BLaER1 treated with 17β-estradiol and CSF1 and Interleukin-3, amounts not matched to agents 10 nM and 100 nM (cell line): ENCODE measurements around the gene GPC3.
A peak's percentile ranks its signal among the peaks of the same experiment; 100 is the strongest.

Experiments used
- H3K27ac ChIP-seq, 11 experiments: shearing (Covaris generic); formaldehyde crosslinking; 2 replicates each; pipeline ENCODE4 v1.8.1; 2022
- H3K27me3 ChIP-seq, 11 experiments: shearing (Covaris generic); formaldehyde crosslinking; 2 replicates each; pipeline ENCODE4 v1.8.1; 2022
- H3K36me3 ChIP-seq, 11 experiments: shearing (Covaris generic); formaldehyde crosslinking; 2 replicates each; pipeline ENCODE4 v1.8.1; 2022
- H3K4me1 ChIP-seq, 10 experiments: shearing (Covaris generic); formaldehyde crosslinking; 2 replicates each; pipeline ENCODE4 v1.8.1; 2022
- H3K4me2 ChIP-seq, 11 experiments: shearing (Covaris generic); formaldehyde crosslinking; 2 replicates each; pipeline ENCODE4 v1.8.1; 2022
- H3K4me3 ChIP-seq, 10 experiments: shearing (Covaris generic); formaldehyde crosslinking; 2 replicates each; pipeline ENCODE4 v1.8.1; 2022
- H3K9ac ChIP-seq, 11 experiments: shearing (Covaris generic); formaldehyde crosslinking; 2 replicates each; pipeline ENCODE4 v1.8.1; 2022
- H3K9me3 ChIP-seq, 11 experiments: shearing (Covaris generic); formaldehyde crosslinking; replicated peaks in 1 of 11; 2 replicates each; pipeline ENCODE4 v1.8.1; 2022
- H4K20me1 ChIP-seq, 11 experiments: shearing (Covaris generic); formaldehyde crosslinking; 2 replicates each; pipeline ENCODE4 v1.8.1; 2022
- Cebpa-rat ChIP-seq, 11 experiments: shearing (Covaris generic); IDR thresholded peaks; 2 replicates each; pipeline ENCODE4 v1.8.1; 2022

The GPC3 gene

GRCh38 chrX:133929836-133930464 lies 55.4 kb downstream of the GPC3 start:
- Histone ChIP-seq H3K27me3 (peaks cover 90 to 100% (median 98%) of the 10 kb centered on the region in 11 experiments), H4K20me1 (no peaks in the 10 kb centered on the region; a peak in 1 of 22 replicates), H3K4me1 (no peaks in the 10 kb centered on the region), H3K27ac (no peak overlapping the region), H3K9ac (no peak overlapping the region), H3K4me3 (no peak overlapping the region), H3K9me3 (peaks cover 0 to 10% (median 0%) of the 10 kb centered on the region in 11 experiments; a peak in 3 of 22 replicates), H3K4me2 (no peak overlapping the region), H3K36me3 (no peaks in the 10 kb centered on the region)
- no peak for TF ChIP-seq Cebpa-rat (IDR thresholded peaks at IDR 0.05)

DNA sequence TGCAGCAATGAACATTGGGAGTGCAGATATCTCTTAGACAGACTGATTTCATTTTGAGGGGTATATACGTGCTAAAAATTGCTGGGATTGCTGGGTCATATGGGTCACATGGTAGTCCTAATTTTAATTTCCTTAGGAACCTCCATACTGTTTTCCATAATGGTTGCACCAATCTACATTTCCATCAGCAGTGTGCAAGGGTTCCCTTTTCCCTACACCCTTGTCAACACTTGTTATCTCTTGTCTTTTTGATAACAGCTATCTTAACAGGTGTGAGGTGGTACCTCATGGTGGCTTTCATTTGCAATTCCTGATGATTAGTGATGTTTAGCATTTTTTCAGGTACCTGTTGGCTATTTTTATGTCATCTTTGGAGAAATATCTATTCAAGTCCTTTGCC lies 57.0 kb downstream of the GPC3 start:
- no peaks in the 10 kb centered on the region; a peak in 1 of 22 replicates for H4K20me1 ChIP-seq
- H3K4me1 ChIP-seq: peaks cover 0 to 5% (median 1%) of the 10 kb centered on the region in 10 experiments; a peak in 7 of 20 replicates
- no peak overlapping the region for H3K4me3 ChIP-seq
- H3K9ac ChIP-seq: no peak overlapping the region
- peaks cover 96 to 100% (median 98%) of the 10 kb centered on the region in 11 experiments for H3K27me3 ChIP-seq
- H3K4me2 ChIP-seq: no peak overlapping the region
- H3K27ac ChIP-seq: no peak overlapping the region
- peaks cover 0 to 10% (median 0%) of the 10 kb centered on the region in 11 experiments; a peak in 3 of 22 replicates for H3K9me3 ChIP-seq
- H3K36me3 ChIP-seq: no peaks in the 10 kb centered on the region
- no peak for TF ChIP-seq Cebpa-rat (IDR thresholded peaks at IDR 0.05)

- Histone ChIP-seq H3K4me3 (no peak overlapping the region), H3K4me1 (peaks cover 12 to 20% (median 16%) of the 10 kb centered on the region in 10 experiments; a peak in 17 of 20 replicates), H3K27ac (no peak overlapping the region), H4K20me1 (no peaks in the 10 kb centered on the region; a peak in 1 of 22 replicates), H3K9ac (no peak overlapping the region), H3K27me3 (peaks cover 93 to 100% (median 98%) of the 10 kb centered on the region in 11 experiments), H3K36me3 (no peaks in the 10 kb centered on the region), H3K9me3 (peaks cover 0 to 10% (median 0%) of the 10 kb centered on the region in 11 experiments; a peak in 3 of 22 replicates), H3K4me2 (no peak overlapping the region)
- TF ChIP-seq Cebpa-rat (IDR thresholded peaks at IDR 0.05): no peak
These were observed 58.6 kb downstream of the GPC3 start for GRCh38 chrX:133926809-133927208.

- H3K27ac ChIP-seq: no peak overlapping the region
- H3K9me3 ChIP-seq: peaks cover 0 to 10% (median 0%) of the 10 kb centered on the region in 11 experiments; a peak in 3 of 22 replicates
- TF ChIP-seq Cebpa-rat (IDR thresholded peaks at IDR 0.05): no peak
- H3K4me2 ChIP-seq: no peak overlapping the region
- H3K4me1 ChIP-seq: peaks cover 13 to 23% (median 18%) of the 10 kb centered on the region in 10 experiments; a peak in 17 of 20 replicates
- no peak overlapping the region for H3K4me3 ChIP-seq
- H3K27me3 ChIP-seq: peaks cover 88 to 100% (median 98%) of the 10 kb centered on the region in 11 experiments
- no peak overlapping the region for H3K9ac ChIP-seq
- no peaks in the 10 kb centered on the region for H3K36me3 ChIP-seq
- H4K20me1 ChIP-seq: no peaks in the 10 kb centered on the region; a peak in 1 of 22 replicates
These were observed 59.3 kb downstream of the GPC3 start for GRCh38 chrX:133926099-133926498.

DNA sequence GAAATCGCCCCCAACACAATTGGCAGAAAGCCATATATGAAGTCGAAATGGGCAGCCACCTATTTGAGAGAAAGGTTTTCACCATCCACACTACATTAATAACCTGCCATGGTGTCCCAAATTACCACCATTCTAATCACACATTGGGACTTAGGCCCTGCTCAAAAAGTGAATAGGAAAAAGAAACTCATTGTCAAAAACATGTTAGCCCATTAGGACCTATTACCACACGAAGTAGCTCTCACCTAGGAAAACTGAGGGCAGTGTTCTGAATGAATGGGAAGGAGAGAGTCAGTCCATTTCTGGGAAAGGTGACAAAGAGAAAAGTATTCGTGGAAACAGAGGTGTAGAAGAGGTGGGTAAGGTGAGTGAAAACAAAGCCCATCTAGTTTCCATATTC lies 60.8 kb downstream of the GPC3 start:
- Histone ChIP-seq H3K27ac (no peak overlapping the region), H3K4me3 (no peak overlapping the region), H3K4me2 (no peak overlapping the region), H3K27me3 (peaks cover 84 to 100% (median 98%) of the 10 kb centered on the region in 11 experiments), H3K4me1 (peaks cover 13 to 23% (median 18%) of the 10 kb centered on the region in 10 experiments; a peak in 17 of 20 replicates), H3K36me3 (no peaks in the 10 kb centered on the region), H3K9ac (no peak overlapping the region), H4K20me1 (no peaks in the 10 kb centered on the region; a peak in 1 of 22 replicates), H3K9me3 (peaks cover 0 to 10% (median 0%) of the 10 kb centered on the region in 11 experiments; a peak in 3 of 22 replicates)
- TF ChIP-seq Cebpa-rat (IDR thresholded peaks at IDR 0.05): no peak

DNA sequence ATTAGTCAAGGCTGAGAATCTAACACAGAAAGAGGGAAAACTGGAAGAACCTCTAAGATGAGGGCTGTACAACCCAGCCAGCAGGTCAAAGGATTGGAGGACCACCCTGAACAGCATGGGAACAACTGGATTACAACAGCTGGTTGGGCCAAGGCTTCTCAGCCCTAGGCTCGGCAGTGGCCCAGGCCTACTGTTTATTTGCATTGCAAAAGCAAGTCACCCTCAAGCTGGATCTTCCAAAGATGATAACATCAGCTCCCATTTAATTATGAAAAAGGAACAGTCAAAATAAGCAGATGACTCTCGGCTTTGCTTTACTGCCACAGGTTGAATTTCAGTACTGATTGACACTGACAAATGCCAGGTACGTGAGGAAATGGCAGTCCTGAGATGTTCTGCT lies 61.8 kb downstream of the GPC3 start:
- Histone ChIP-seq H3K36me3 (no peaks in the 10 kb centered on the region), H3K27me3 (peaks cover 84 to 100% (median 98%) of the 10 kb centered on the region in 11 experiments), H3K27ac (peak overlapping the region in 10 of 11 experiments; percentile 20 to 76 (median 72); a peak in 18 of 22 replicates), H3K9me3 (peaks cover 0 to 12% (median 0%) of the 10 kb centered on the region in 11 experiments; a peak in 3 of 22 replicates), H3K4me3 (no peak overlapping the region), H3K4me2 (peak overlapping the region in 10 of 11 experiments; percentile 50 to 69 (median 62); a peak in 17 of 22 replicates), H3K4me1 (peaks cover 13 to 23% (median 18%) of the 10 kb centered on the region in 10 experiments; a peak in 17 of 20 replicates), H3K9ac (peak overlapping the region in 2 of 11 experiments; percentile 61 to 63; a peak in 2 of 22 replicates), H4K20me1 (no peaks in the 10 kb centered on the region; a peak in 1 of 22 replicates)
- no peak for TF ChIP-seq Cebpa-rat (IDR thresholded peaks at IDR 0.05)

DNA sequence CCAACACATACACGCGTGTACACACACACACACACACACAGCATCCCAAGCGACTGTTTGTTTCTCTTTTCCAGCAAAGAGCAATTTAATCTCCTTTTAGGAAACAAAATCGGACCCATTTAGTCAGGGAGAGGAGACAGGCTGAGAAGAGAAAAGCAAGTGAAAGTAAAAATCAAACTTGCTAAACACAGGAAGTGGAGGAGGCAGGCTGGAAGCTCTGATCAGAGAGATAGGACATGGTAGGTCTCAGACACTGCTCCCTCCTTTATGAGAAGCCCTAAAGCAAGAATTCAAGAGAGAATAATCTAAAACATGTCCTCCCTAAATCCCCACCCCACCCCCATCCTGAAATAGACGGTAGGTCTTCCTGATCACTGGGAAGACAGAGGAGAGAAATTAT lies 62.3 kb downstream of the GPC3 start:
- no peaks in the 10 kb centered on the region for H3K36me3 ChIP-seq
- peaks cover 0 to 10% (median 0%) of the 10 kb centered on the region in 11 experiments; a peak in 2 of 22 replicates for H3K9me3 ChIP-seq
- H3K4me1 ChIP-seq: peaks cover 13 to 23% (median 18%) of the 10 kb centered on the region in 10 experiments; a peak in 17 of 20 replicates
- H3K27ac ChIP-seq: peak overlapping the region in 10 of 11 experiments; percentile 20 to 76 (median 72); a peak in 18 of 22 replicates
- H3K4me3 ChIP-seq: peak overlapping the region in 3 of 10 experiments; percentile 1 to 25 (median 23); a peak in 3 of 20 replicates
- H4K20me1 ChIP-seq: no peaks in the 10 kb centered on the region; a peak in 1 of 22 replicates
- peaks cover 84 to 100% (median 98%) of the 10 kb centered on the region in 11 experiments for H3K27me3 ChIP-seq
- TF ChIP-seq Cebpa-rat (IDR thresholded peaks at IDR 0.05): no peak
- H3K4me2 ChIP-seq: peak overlapping the region; percentile 50 to 69 (median 62)
- peak overlapping the region in 8 of 11 experiments; percentile 24 to 63 (median 38); a peak in 10 of 22 replicates for H3K9ac ChIP-seq

- Histone ChIP-seq H3K27ac (peak overlapping the region in 8 of 11 experiments; percentile 55 to 76 (median 72); a peak in 14 of 22 replicates), H4K20me1 (no peaks in the 10 kb centered on the region; a peak in 1 of 22 replicates), H3K4me3 (0 out of 20 replicates have a peak overlapping the region, but pooled peaks of 1 of the 10 experiments have one; percentile 23), H3K9me3 (peaks cover under 1 to 13% (median 4%) of the 10 kb centered on the region in 11 experiments; a peak in 21 of 22 replicates), H3K27me3 (peaks cover 85 to 100% (median 98%) of the 10 kb centered on the region in 11 experiments), H3K4me1 (peaks cover 13 to 23% (median 18%) of the 10 kb centered on the region in 10 experiments; a peak in 17 of 20 replicates), H3K9ac (peak overlapping the region in 1 of 11 experiments; percentile 18; a peak in 3 of 22 replicates), H3K4me2 (peak overlapping the region; percentile 34 to 69 (median 62); a peak in 21 of 22 replicates), H3K36me3 (no peaks in the 10 kb centered on the region)
- TF ChIP-seq Cebpa-rat (IDR thresholded peaks at IDR 0.05): no peak
These were observed 63.0 kb downstream of the GPC3 start for GRCh38 chrX:133922390-133922771.
